GM21526 (cell line): Measurements from ENCODE around the gene STK4.

Experiments used
- ATAC-seq: cut with Tn5 transposase; IDR thresholded peaks from one replicate; pipeline ENCODE4 v1.9.1; 2021; ENCODE audit warnings: moderate library complexity; ENCODE audit not compliant: unreplicated experiment, low FRiP score

Gene STK4

GRCh38 chr20:44950368-44950767 is 15.9 kb upstream of the STK4 start:
- ATAC-seq, result no peak

DNA sequence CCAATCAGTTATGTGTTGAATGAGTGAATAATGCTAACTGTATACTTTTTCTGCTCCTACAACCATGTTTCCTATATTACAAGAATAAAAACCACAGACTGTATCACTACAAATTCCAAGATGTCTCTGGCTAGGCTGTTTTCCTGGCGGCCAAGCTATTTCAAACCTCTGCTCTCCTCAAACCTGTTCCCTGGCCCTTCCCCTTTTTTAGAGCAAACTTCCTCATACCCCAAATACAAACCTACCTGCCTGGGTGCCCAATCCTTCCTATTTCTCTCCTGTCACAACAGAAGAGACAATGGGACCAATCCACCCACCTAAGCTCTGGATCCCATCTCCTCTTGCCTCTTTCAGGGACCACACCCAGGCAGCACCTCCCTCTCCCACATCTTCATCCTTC is 13.6 kb upstream of the STK4 start:
- ATAC-seq, result no peak

DNA sequence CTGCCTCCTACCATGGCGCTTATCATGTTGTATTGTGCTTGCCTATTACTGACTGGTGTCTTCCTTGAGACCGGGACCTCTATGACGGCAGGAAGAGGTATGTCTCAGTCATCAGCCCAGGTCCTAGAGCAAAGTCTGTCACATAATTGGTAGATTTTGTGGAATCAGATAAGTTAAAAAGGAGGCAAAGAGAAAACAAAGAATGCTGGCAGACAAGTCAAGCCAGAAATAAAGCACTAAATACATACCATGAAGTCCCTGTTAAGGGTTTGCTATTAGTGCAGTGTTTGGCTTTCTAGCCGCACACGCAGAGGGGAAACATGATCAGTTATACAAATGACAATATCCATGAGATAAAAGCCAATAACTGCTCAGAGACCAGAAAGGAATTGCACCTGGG is 12.1 kb upstream of the STK4 start:
- ATAC-seq, result no peak

DNA sequence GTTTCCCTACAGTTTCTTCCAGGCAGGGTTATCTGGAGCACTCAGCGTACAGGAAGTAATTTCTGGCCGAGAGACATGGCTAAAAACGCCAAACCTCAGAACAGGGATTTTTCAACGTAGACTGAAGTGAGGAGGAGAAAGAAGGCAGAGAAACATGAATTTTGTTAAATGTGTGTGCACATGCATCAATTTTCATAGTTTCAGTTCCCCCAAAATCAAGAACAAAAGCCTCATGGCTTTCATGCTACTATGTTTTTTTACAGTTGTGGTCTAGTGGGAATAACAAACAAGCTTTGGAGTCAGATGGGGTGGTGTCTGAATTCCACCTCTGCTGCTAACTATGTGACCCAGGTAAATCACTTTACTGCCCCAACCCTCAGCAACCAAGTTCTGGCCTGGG is 11.0 kb upstream of the STK4 start:
- no peak for ATAC-seq

DNA sequence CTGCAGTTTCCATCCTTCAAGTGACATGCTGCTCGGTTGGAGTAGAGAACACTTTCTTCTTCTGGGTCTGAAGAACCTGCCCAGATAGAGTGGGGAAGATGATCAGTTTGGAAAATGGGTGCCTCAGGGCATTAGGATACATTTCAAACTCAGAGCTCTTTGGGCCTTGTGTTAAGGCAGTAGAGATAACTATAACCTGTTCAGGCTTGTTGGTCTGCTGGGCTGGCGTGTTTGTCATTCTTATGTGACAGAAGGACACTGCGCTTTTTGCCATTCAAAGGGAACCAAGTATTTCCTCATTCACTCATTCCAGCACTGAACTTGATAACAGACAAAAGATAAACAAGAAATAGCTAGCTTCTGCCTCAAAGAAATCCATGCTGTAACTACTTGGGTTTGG is 9.9 kb upstream of the STK4 start:
- ATAC-seq, result no peak

DNA sequence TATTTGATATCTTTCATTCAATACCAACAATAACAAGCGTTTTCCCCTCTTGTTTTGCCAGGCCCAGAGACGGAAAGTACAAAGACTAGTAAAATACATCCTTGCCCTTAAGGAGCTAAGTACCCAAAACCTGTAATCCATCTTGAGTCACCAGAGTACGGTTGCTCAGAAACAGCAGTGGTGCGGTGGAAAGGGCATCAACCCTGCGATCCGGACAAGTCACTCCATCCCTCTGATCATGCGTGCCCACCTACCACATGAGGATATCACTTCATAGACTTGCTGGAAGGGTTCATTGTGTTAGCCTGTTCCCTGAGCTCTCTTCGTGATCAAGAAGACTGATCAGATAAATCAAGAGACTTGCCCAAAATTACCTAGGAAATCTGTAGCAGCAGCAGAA is 8.0 kb upstream of the STK4 start:
- ATAC-seq, result no peak

DNA sequence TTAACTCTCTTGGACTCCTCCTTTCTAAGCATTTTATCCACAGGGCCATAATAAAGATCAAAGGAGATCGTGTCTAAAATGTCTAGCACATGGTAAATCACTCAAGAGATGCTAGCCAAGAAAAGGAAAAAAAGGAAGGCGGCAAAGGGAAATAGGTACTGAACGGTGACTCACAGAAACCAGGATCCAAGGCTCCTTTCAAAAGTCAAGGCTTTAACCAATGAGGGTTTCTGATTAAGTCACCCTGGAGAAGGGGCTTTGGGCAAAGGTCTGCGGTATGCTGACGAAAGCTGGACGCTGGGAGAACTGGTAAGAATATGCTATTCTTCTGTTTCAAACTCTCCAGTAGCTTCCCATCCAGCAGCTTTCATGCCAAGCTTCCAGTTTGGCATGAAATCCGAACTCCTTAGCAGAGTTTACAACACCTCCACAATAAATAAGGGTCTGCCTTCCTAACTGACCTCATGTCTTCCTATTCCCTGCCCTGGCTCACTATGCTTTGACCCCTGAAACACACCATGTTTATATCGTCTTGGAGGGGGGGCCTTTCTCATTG is 7.2 kb upstream of the STK4 start:
- peak; percentile 7 for ATAC-seq

DNA sequence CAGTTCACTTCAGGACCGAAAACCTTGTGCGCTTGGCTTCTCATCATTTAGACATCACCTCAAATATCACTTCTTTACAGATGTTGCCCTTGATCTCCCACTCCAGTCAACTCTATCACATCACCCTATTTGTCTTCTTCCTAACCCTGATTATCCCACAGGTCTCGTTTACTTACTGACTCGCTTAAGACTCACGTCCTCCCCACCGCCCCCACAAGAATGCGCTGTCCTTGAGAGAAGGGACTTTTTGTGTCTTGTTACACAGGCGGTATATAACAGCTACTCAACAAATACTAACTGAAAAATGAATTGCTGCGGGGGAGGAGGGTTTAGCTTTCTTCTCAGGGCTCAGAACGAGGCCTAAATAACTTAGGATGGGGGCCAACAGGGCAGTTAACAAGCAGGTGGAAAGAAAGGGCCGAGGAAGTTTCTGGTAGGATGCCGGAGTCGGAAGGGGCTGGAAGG is 6.6 kb upstream of the STK4 start:
- ATAC-seq, result peak; percentile 23

DNA sequence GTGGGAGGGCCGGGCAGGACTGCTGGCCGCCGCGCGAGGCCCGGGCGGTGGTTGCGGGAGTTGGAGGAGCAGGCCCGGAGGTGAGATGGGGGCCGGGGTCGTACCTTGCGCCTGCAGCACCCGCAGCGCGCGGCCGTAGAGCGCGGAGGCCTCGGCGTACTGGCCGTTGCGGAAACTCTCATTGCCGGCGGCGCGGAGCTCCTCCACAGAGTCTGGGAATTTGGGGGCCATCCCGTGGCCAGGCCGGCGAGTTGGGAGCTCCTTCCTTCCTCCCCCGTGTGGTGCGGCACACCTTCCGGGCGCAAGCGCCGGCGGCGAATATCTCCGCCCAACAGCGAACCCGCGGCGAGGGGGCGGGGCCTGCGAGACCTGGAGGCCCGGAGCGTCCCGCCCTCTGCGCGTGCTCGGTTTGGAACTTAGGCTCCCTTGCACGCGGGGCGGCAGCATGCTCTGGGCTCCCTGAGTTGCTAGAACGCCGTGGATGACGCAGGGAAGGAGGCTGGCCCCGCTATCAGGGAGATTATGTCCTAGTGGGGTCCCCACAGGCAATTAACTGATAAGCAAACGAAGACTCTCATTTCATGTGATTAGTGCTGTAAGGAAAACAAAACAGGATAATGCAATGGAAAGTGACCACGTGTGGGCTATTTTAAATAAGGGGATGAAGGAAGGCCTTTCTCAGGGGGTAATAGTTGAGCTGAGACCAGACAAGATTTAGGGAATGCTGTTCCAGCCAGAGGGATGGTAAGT is 6.0 kb upstream of the STK4 start, which contains the start of gene TOMM34:
TOMM34 (minus strand) TSS at position 295 of the 750 bp plus-strand sequence; CDS start at position 231, 64 bp downstream.
- ATAC-seq, result peak; percentile 69

GRCh38 chr20:44961011-44961869 is 5.1 kb upstream of the STK4 start:
- ATAC-seq, result no peak

GRCh38 chr20:44961870-44962267 is 4.4 kb upstream of the STK4 start:
- ATAC-seq, result no peak

DNA sequence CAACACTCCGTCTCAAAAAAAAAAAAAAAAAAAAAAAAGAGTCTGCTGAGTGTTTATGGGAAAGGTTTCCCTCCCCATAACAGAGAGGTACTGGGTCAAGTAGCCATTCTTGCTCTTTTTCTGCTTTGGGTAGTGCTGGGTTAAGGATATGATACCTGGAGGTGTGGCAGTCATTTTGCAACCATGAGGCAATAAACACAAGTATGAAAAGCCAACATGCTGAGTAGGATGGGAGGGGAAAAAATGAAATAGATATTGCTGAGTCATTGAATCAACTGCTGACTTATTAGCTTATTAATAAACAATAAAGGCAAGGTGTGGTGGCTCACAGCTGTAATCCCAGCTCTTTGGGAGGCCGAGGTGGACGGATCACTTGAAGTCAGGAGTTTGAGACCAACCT is 3.8 kb upstream of the STK4 start:
- ATAC-seq, result no peak

GRCh38 chr20:44963325-44964215 is 2.7 kb upstream of the STK4 start:
- no peak for ATAC-seq

DNA sequence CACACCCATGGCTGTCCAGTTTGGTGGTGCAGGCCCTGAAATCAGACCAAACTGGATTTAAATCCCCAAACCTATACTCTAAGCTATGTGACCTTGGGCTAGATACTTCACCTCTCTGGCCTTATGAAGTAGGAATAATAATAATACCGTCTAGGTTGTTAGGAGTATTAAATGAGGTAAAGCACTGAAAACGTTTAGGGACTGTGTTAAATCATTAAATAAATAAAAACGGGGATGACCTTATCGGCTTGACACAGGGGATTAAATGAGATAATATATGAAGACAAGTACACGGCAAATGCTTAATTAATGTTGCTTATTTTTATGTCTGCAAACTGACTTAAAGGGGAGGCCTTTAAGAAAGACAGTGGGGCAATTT is 672 bp upstream of the STK4 start:
- no peak for ATAC-seq

DNA sequence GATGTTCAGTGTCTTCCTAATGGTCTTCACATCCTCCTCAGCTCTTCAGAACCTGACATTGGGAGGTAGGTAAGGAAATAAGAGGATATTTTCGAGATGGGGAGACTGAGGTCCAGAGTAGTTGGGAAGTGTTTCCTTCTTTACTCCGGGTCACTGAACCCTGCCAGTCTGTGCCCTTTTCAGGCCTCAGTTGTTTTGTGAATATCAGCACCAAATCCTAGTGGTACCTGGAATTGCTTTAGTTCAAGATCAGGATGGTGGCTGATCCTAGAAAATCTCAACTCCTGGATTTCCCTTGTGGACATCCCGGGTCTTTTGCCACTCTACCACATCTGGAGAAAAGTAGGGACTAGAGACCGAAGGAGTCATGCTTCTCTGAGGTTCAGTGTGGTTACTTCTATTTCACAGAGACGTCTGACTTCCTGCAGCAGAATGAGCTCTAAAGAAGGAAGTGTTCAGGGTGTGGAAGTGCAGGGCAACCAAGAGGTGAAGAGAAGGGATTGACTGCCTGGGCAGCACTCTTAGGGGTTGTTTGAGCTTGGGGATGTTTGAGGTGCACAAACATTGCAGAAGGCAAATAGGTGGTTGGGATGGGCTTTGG is 995 bp downstream of the STK4 start:
- no peak for ATAC-seq

DNA sequence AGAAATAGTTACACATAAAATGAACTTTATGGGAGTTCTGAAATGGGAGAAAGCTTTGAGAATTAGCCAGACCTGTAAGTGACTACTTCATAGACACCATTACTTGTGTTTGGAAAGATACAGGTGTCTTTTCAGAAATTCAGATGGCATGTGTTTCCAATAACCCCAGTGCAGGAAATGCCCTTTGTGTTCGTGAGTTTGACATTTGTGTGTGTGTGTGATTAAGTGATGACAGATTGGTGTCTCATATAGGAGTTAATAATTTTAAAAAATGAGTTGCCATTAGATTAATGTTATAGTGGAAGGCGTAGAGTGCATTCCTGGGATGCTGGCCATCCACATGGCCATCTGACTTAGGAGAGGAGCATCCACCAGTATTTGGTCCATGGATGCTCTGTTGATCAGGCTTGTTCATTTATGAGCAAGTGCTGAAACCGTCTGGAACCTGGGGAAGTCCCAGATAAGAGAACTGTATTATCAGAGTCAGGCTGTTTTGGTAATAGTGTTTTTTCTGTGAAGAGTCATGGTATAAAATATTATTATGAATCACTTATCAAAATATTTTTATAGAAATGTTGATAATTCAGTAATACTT is 3.1 kb downstream of the STK4 start:
- no peak for ATAC-seq

- ATAC-seq, result no peak
Measured at GRCh38 chr20:44970243-44970757, 4.0 kb downstream of the STK4 start.

DNA sequence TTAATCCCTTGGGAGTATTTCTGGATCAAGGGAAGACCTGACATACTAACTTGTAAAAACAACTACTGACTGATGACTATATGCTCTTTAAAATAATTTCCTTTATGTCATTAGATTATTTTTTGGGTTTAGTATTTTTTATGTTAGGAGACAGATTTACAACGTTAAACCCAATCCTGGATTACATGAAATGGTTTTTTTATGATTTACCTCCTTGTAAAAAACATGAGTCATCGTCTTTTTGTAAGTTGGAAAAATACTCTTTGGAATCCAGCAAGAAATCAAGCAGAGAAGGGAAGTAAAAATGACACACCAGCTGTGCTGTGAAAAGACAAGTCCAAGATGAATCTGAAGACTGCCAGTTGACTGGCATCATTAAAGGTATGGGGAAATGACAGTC is 6.7 kb downstream of the STK4 start:
- no peak for ATAC-seq

- no peak for ATAC-seq
Measured at GRCh38 chr20:44976698-44977097, 10.4 kb downstream of the STK4 start.
